Adrenal gland (tissue), 12 donors: ENCODE data around the gene TMX1. TPM values are rescaled to one million over a fixed set of nuclear protein-coding genes. Genes with fewer than 3 reads are reported as not detected.

Experiments used
- DNase-seq, 7 donors: peaks; one replicate each; pipeline ENCODE4 v3.0.0-alpha.2; 2019 to 2020
- H3K27ac ChIP-seq, 5 donors: fragments of 200-600 bp; sonication (generic) in 4 of 5; 1 replicate in 3 of 5; 2 replicates in 2 of 5; pipeline versions ENCODE4 v1.5.1 to v1.8.0; 2016 to 2020; ENCODE audit warnings: mild to moderate bottlenecking in 1 of 5
- H3K27me3 ChIP-seq: fragments of 200-600 bp; 2 replicates; pipeline ENCODE4 v1.8.0; 2021
- H3K36me3 ChIP-seq, 2 donors: fragments of 200-600 bp; replicated peaks in 1 of 2; 1 replicate in 1 of 2; 2 replicates in 1 of 2; pipeline versions ENCODE4 v1.5.1 to v1.8.0; 2018 to 2022
- H3K4me1 ChIP-seq, 2 donors: fragments of 200-600 bp; replicated peaks in 1 of 2; 1 replicate in 1 of 2; 2 replicates in 1 of 2; pipeline versions ENCODE4 v1.5.1 to v1.8.0; 2018 to 2021
- H3K4me3 ChIP-seq, 4 donors: fragments of 200-600 bp; sonication (generic) in 3 of 4; one replicate each; pipeline ENCODE4 v1.5.1; 2016 to 2018
- H3K9me3 ChIP-seq, 3 donors: fragments of 200-600 bp; sonication (generic) in 1 of 3; replicated peaks in 1 of 3; 1 replicate in 2 of 3; 2 replicates in 1 of 3; pipeline versions ENCODE4 v1.5.1 to v1.8.0; 2016 to 2021
- CTCF ChIP-seq, 6 experiments: fragments of 450-650 bp in 4 of 6; fragments of 200-600 bp in 2 of 6; sonication (generic) in 1 of 6; IDR thresholded peaks; 1 replicate in 5 of 6; 2 replicates in 1 of 6; pipeline versions ENCODE4 v1.5.1 to v1.8.0; 2016 to 2021; ENCODE audit warnings: antibody characterized with exemption in 6 of 6, mild to moderate bottlenecking in 2 of 6, moderate library complexity in 1 of 6
- POLR2A ChIP-seq, 2 donors: fragments of 450-650 bp; IDR thresholded peaks; one replicate each; pipeline ENCODE4 v1.6.1; 2017; ENCODE audit warnings: antibody characterized with exemption in 2 of 2, mild to moderate bottlenecking in 2 of 2, moderate library complexity in 1 of 2
- WGBS, 4 donors: extraction: QIAGEN DNeasy Blood & Tissue Kit in 2 of 4; methylation state at CpG; one replicate each; pipeline versions ENCODE4 v1.1.5 to v1.1.7; 2013 to 2017; 5-methylcytosine and 5-hydroxymethylcytosine counted together
- intact Hi-C, 2 donors: fragments of 100-400 bp; cut with DNase I; formaldehyde crosslinking; loops; one replicate each; pipeline versions ENCODE4 v1.14.1 to v1.15.0; 2022 to 2023
- polyA plus RNA-seq, 3 donors: library from polyadenylated mRNA; stranded (reverse); fragments of 200-250 nt in 2 of 3; fragments of 350-450 nt in 1 of 3; fragmentation: Illumina TruSeq in 1 of 3; extraction: RNeasy Lipid Tissue Mini Kit (QIAGEN cat#74804) in 1 of 3; gene quantifications; one replicate each; pipeline ENCODE4 v1.2.3, GENCODE V29; 2013 to 2014
- total RNA-seq, 9 donors: library from RNA; depleted of rRNA in 4 of 9; stranded (reverse); fragments of >200 nt in 4 of 9; fragments of 120-200 nt in 1 of 9; fragmentation: NEBNext Ultra II Directional in 1 of 9; extraction: Animal tissue kit (Norgen Biotek cat#: 25700) in 1 of 9; gene quantifications; one replicate each; pipeline versions ENCODE4 v1.1.0 to v1.2.4, GENCODE V29; 2013 to 2023
- donor health status: healthy with polysubstance abuse.
- donor health status: Bipolar disorder and iron deficiency.
- donor health status: DM: yes; HTN: yes; CAD: no.
- donor health status: DM: no; HTN: no; CAD: no.
- donor health status: DM: no; HTN: no; CAD: no.
- donor health status: DM: yes; HTN: yes; CAD: no.

The TMX1 gene
- total and polyA plus RNA-seq, 12 donors: 4.2 to 43.1 (median 30.2) TPM

GRCh38 chr14:51203881-51204280 lies 36.2 kb upstream of the TMX1 start:
- H3K9me3 ChIP-seq: no peaks in the 10 kb centered on the region
- no peak overlapping the region for H3K27ac ChIP-seq
- WGBS, 4 donors: 83 to 95% (median 91%) methylated on average over 2 to 3 of the region's 3 CpGs
- TF ChIP-seq CTCF (IDR thresholded peaks at IDR 0.05) (no peak), POLR2A (IDR thresholded peaks at IDR 0.05) (no peak)
- no peaks in the 10 kb centered on the region for H3K27me3 ChIP-seq
- H3K36me3 ChIP-seq: no peaks in the 10 kb centered on the region
- intact Hi-C loops: no loop called here
- no peak overlapping the region for H3K4me3 ChIP-seq
- no peak for DNase-seq
- no peaks in the 10 kb centered on the region for H3K4me1 ChIP-seq

- Histone ChIP-seq H3K4me1 (no peaks in the 10 kb centered on the region), H3K4me3 (no peak overlapping the region), H3K27me3 (no peaks in the 10 kb centered on the region), H3K9me3 (no peaks in the 10 kb centered on the region), H3K36me3 (no peaks in the 10 kb centered on the region), H3K27ac (no peak overlapping the region)
- 71 to 83% (median 74%) methylated on average over 6 of the region's 6 CpGs for WGBS, 4 donors
- intact Hi-C loops: no loop called here
- TF ChIP-seq CTCF (IDR thresholded peaks at IDR 0.05): no peak
- no peak for TF ChIP-seq POLR2A (IDR thresholded peaks at IDR 0.05)
- DNase-seq: no peak
Measured at GRCh38 chr14:51205486-51205885, 34.6 kb upstream of the TMX1 start.

GRCh38 chr14:51206462-51206861 lies 33.6 kb upstream of the TMX1 start:
- H3K27me3 ChIP-seq: no peaks in the 10 kb centered on the region
- intact Hi-C loops: no loop called here
- WGBS, 4 donors: 88 to 100% (median 92%) methylated on average over 1 of the region's 1 CpG
- H3K4me1 ChIP-seq: no peaks in the 10 kb centered on the region
- no peak overlapping the region for H3K27ac ChIP-seq
- DNase-seq: no peak
- H3K36me3 ChIP-seq: no peaks in the 10 kb centered on the region
- TF ChIP-seq POLR2A (IDR thresholded peaks at IDR 0.05) (no peak), CTCF (IDR thresholded peaks at IDR 0.05) (no peak)
- H3K4me3 ChIP-seq: no peak overlapping the region
- no peaks in the 10 kb centered on the region for H3K9me3 ChIP-seq

- WGBS, 4 donors: 48 to 56% (median 52%) methylated on average over 5 of the region's 5 CpGs
- Histone ChIP-seq H3K36me3 (no peaks in the 10 kb centered on the region), H3K4me3 (no peak overlapping the region), H3K27me3 (no peaks in the 10 kb centered on the region), H3K4me1 (no peaks in the 10 kb centered on the region), H3K27ac (no peak overlapping the region), H3K9me3 (no peaks in the 10 kb centered on the region)
- intact Hi-C loops: no loop called here
- DNase-seq: no peak
- TF ChIP-seq CTCF (IDR thresholded peaks at IDR 0.05): no peak
- TF ChIP-seq POLR2A (IDR thresholded peaks at IDR 0.05): no peak
Measured at GRCh38 chr14:51207621-51208020, 32.4 kb upstream of the TMX1 start.
